DOHH2 (cell line): ENCODE results near the gene ACADS.

ENCODE experiments used
- H3F3A ChIP-seq: fragments of 200-600 bp; sonication (generic), shearing (Covaris generic); 2 replicates; pipeline ENCODE4 v1.6.0; 2016; ENCODE audit warnings: antibody characterized with exemption, mild to moderate bottlenecking; ENCODE audit not compliant: control insufficient read depth, insufficient read depth
- H3K27ac ChIP-seq: fragments of 200-600 bp; sonication (generic); 2 replicates; pipeline ENCODE4 v1.5.1; 2014; ENCODE audit warnings: low read depth, mild to moderate bottlenecking, low read length, moderate library complexity
- H3K27me3 ChIP-seq: fragments of 200-600 bp; sonication (generic); 2 replicates; pipeline ENCODE4 v1.6.1; 2014; ENCODE audit warnings: mild to moderate bottlenecking, low read length, mixed read lengths; ENCODE audit not compliant: control insufficient read depth
- H3K36me3 ChIP-seq: fragments of 200-600 bp; sonication (generic); 2 replicates; pipeline ENCODE4 v1.6.1; 2014; ENCODE audit warnings: mild to moderate bottlenecking, low read length, moderate library complexity, mixed read lengths; ENCODE audit not compliant: control insufficient read depth
- H3K4me1 ChIP-seq: fragments of 200-600 bp; sonication (generic); 2 replicates; pipeline ENCODE4 v1.6.1; 2014; ENCODE audit warnings: mild to moderate bottlenecking, low read length, mixed read lengths; ENCODE audit not compliant: control insufficient read depth
- H3K4me2 ChIP-seq: fragments of 200-600 bp; sonication (generic); 2 replicates; pipeline ENCODE4 v1.6.0; 2014; ENCODE audit warnings: mild to moderate bottlenecking, low read length, moderate library complexity
- H3K4me3 ChIP-seq: fragments of 200-600 bp; sonication (generic); 2 replicates; pipeline ENCODE4 v1.5.1; 2014; ENCODE audit warnings: mild to moderate bottlenecking, low read length, mixed read lengths
- H3K79me2 ChIP-seq: fragments of 200-600 bp; sonication (generic); 2 replicates; pipeline ENCODE4 v1.6.1; 2014; ENCODE audit warnings: mild to moderate bottlenecking, low read length, mixed read lengths; ENCODE audit not compliant: control insufficient read depth
- H3K9me2 ChIP-seq: fragments of 200-600 bp; sonication (generic); replicated peaks from 2 replicates; pipeline ENCODE4 v1.6.1; 2014; ENCODE audit warnings: mild to moderate bottlenecking, low read length, mixed read lengths; ENCODE audit not compliant: control insufficient read depth
- H3K9me3 ChIP-seq: fragments of 200-600 bp; sonication (generic); 2 replicates; pipeline ENCODE4 v1.6.1; 2014; ENCODE audit warnings: antibody characterized with exemption, low read length, mixed read lengths; ENCODE audit not compliant: control insufficient read depth, insufficient read depth
- H4K20me1 ChIP-seq: fragments of 200-600 bp; sonication (generic); 2 replicates; pipeline ENCODE4 v1.6.0; 2014; ENCODE audit warnings: low read depth, mild to moderate bottlenecking, antibody characterized with exemption, low read length, moderate library complexity; ENCODE audit not compliant: control insufficient read depth, insufficient read depth
- EZH2phosphoT487 ChIP-seq: fragments of 200-600 bp; sonication (generic); IDR thresholded peaks from 2 replicates; pipeline ENCODE4 v1.6.1; 2017; ENCODE audit warnings: borderline replicate concordance, mild to moderate bottlenecking, antibody characterized with exemption, low read length, moderate library complexity, mixed read lengths
- TF ChIP-seq, protein P1 (sequence below): fragments of 200-600 bp; sonication (generic); IDR thresholded peaks from one replicate; pipeline ENCODE4 v1.5.1; 2014; ENCODE audit warnings: antibody characterized with exemption, mild to moderate bottlenecking, low read depth, low read length; ENCODE audit not compliant: poor library complexity, severe bottlenecking

Gene ACADS

GRCh38 chr12:120759591-120760348, 34.1 kb downstream of the ACADS start:
- H3K4me1 ChIP-seq = peaks cover 14% of the 10 kb centered on the region
- H3K9me3 ChIP-seq = no peaks in the 10 kb centered on the region; the same call in 1 of the 2 replicates
- no peak overlapping the region for H3K4me2 ChIP-seq
- no peaks in the 10 kb centered on the region for H3K9me2 ChIP-seq
- no peaks in the 10 kb centered on the region for H3K27me3 ChIP-seq
- no peaks in the 10 kb centered on the region for H4K20me1 ChIP-seq
- H3F3A ChIP-seq = no peaks in the 10 kb centered on the region; the same call in 1 of the 2 replicates
- TF ChIP-seq, protein P1, sequence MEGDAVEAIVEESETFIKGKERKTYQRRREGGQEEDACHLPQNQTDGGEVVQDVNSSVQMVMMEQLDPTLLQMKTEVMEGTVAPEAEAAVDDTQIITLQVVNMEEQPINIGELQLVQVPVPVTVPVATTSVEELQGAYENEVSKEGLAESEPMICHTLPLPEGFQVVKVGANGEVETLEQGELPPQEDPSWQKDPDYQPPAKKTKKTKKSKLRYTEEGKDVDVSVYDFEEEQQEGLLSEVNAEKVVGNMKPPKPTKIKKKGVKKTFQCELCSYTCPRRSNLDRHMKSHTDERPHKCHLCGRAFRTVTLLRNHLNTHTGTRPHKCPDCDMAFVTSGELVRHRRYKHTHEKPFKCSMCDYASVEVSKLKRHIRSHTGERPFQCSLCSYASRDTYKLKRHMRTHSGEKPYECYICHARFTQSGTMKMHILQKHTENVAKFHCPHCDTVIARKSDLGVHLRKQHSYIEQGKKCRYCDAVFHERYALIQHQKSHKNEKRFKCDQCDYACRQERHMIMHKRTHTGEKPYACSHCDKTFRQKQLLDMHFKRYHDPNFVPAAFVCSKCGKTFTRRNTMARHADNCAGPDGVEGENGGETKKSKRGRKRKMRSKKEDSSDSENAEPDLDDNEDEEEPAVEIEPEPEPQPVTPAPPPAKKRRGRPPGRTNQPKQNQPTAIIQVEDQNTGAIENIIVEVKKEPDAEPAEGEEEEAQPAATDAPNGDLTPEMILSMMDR = no peak
- TF ChIP-seq EZH2phosphoT487 = no peak
- H3K79me2 ChIP-seq = no peaks in the 10 kb centered on the region
- H3K4me3 ChIP-seq = no peak overlapping the region
- peaks cover 15% of the 10 kb centered on the region for H3K36me3 ChIP-seq
- no peak overlapping the region for H3K27ac ChIP-seq

- H3K36me3 ChIP-seq = peaks cover 21% of the 10 kb centered on the region
These were observed 35.0 kb downstream of the ACADS start for GRCh38 chr12:120760349-120761254.

GRCh38 chr12:120761519-120761934, 35.9 kb downstream of the ACADS start:
- peaks cover 4% of the 10 kb centered on the region; the same call in 1 of the 2 replicates for H3F3A ChIP-seq
- no peaks in the 10 kb centered on the region for H3K9me2 ChIP-seq
- H3K27ac ChIP-seq = no peak overlapping the region
- H3K36me3 ChIP-seq = peaks cover 28% of the 10 kb centered on the region
- H3K4me1 ChIP-seq = peaks cover 21% of the 10 kb centered on the region
- TF ChIP-seq EZH2phosphoT487 = no peak
- TF ChIP-seq, protein P1 = no peak
- no peaks in the 10 kb centered on the region; the same call in 1 of the 2 replicates for H3K79me2 ChIP-seq
- no peak overlapping the region for H3K4me2 ChIP-seq
- no peak overlapping the region for H3K4me3 ChIP-seq
- H3K27me3 ChIP-seq = no peaks in the 10 kb centered on the region
- H3K9me3 ChIP-seq = no peaks in the 10 kb centered on the region
- H4K20me1 ChIP-seq = no peaks in the 10 kb centered on the region

More at GRCh38 chr12:120760349-120761254, 35.0 kb downstream of the ACADS start:
- Histone ChIP-seq H3K9me3 (no peaks in the 10 kb centered on the region), H4K20me1 (no peaks in the 10 kb centered on the region), H3K79me2 (no peaks in the 10 kb centered on the region), H3K27ac (no peak overlapping the region), H3K4me1 (peaks cover 12% of the 10 kb centered on the region), H3K9me2 (no peaks in the 10 kb centered on the region), H3F3A (no peaks in the 10 kb centered on the region; the same call in 1 of the 2 replicates), H3K27me3 (no peaks in the 10 kb centered on the region), H3K4me2 (no peak overlapping the region), H3K4me3 (no peak overlapping the region)
- no peak for TF ChIP-seq EZH2phosphoT487
- TF ChIP-seq, protein P1 = no peak
